ENCODE data around the gene IGF1R. TPM values are rescaled to one million over a fixed set of nuclear protein-coding genes. Genes with fewer than 3 reads are reported as not detected.

The IGF1R gene
- total and polyA plus RNA-seq, 4 experiments from 2014 or later, result 0.45 to 49.2 (median 25.1) TPM

GRCh38 chr15:98625614-98626013 is 22.7 kb upstream of the IGF1R start:
- Histone ChIP-seq H3K27ac (ENCODE audit: low read depth, low read length) (no peak overlapping the region), H3K4me1 (ENCODE audit: insufficient read depth, low read length) (no peaks in the 10 kb centered on the region), H3K36me3 (ENCODE audit: insufficient read depth, low read length) (no peaks in the 10 kb centered on the region), H3K9me3 (ENCODE audit: control insufficient read depth in 1 of 2, low read length in 2 of 2) (no peaks in the 10 kb centered on the region), H3K4me3 (ENCODE audit: low read length in 2 of 2) (no peak overlapping the region), H3K27me3 (ENCODE audit: insufficient read depth, low read length) (peaks cover 6% of the 10 kb centered on the region)
- Mint-ChIP-seq H3K27me3 (peaks cover 9 to 14% of the 10 kb centered on the region in 2 donors), H3K36me3 (no peaks in the 10 kb centered on the region), H3K9me3 (peaks cover 0 to 2% (median 0%) of the 10 kb centered on the region in 8 donors), H3K27ac (no peak overlapping the region), H3K4me1 (no peaks in the 10 kb centered on the region), H3K4me3 (no peak overlapping the region)
- intact Hi-C loops (cut with micrococcal nuclease), result no loop called here
- DNase-seq, result no peak
- CTCF ChIA-PET (ENCODE audit: partially characterized antibody), result no interaction called here
- POLR2A ChIA-PET (ENCODE audit: partially characterized antibody), result no interaction called here

GRCh38 chr15:98626153-98626552 is 22.2 kb upstream of the IGF1R start:
- Mint-ChIP-seq H3K9me3 (peaks cover 0 to 2% (median 0%) of the 10 kb centered on the region in 8 donors), H3K27me3 (peaks cover 6 to 13% of the 10 kb centered on the region in 2 donors)

GRCh38 chr15:98628216-98628615 is 20.1 kb upstream of the IGF1R start:
- no peak overlapping the region for H3K4me3 ChIP-seq (ENCODE audit: low read length in 2 of 2)
- Mint-ChIP-seq H3K9me3 (peaks cover 0 to 2% (median 0%) of the 10 kb centered on the region in 8 donors), H3K4me1 (no peaks in the 10 kb centered on the region), H3K27me3 (peaks cover 5 to 16% of the 10 kb centered on the region in 2 donors), H3K27ac (no peak overlapping the region), H3K4me3 (no peak overlapping the region), H3K36me3 (no peaks in the 10 kb centered on the region)
- no peaks in the 10 kb centered on the region for H3K4me1 ChIP-seq (ENCODE audit: insufficient read depth, low read length)
- DNase-seq, result no peak
- POLR2A ChIA-PET (ENCODE audit: partially characterized antibody), result no interaction called here
- H3K27ac ChIP-seq (ENCODE audit: low read depth, low read length), result no peak overlapping the region
- H3K36me3 ChIP-seq (ENCODE audit: insufficient read depth, low read length), result no peaks in the 10 kb centered on the region
- no peaks in the 10 kb centered on the region for H3K9me3 ChIP-seq (ENCODE audit: control insufficient read depth in 1 of 2, low read length in 2 of 2)
- CTCF ChIA-PET (ENCODE audit: partially characterized antibody), result no interaction called here
- H3K27me3 ChIP-seq (ENCODE audit: insufficient read depth, low read length), result no peaks in the 10 kb centered on the region
- intact Hi-C loops (cut with micrococcal nuclease), result no loop called here

More at GRCh38 chr15:98626153-98626552, 22.2 kb upstream of the IGF1R start:
- Mint-ChIP-seq H3K27ac (peak overlapping the region in 1 of 7 donors; percentile 36), H3K4me3 (no peak overlapping the region), H3K4me1 (no peaks in the 10 kb centered on the region), H3K36me3 (no peaks in the 10 kb centered on the region)
- POLR2A ChIA-PET (ENCODE audit: partially characterized antibody), result no interaction called here
- CTCF ChIA-PET (ENCODE audit: partially characterized antibody), result no interaction called here
- DNase-seq, result no peak
- H3K36me3 ChIP-seq (ENCODE audit: insufficient read depth, low read length), result no peaks in the 10 kb centered on the region
- H3K9me3 ChIP-seq (ENCODE audit: control insufficient read depth in 1 of 2, low read length in 2 of 2), result no peaks in the 10 kb centered on the region
- H3K27me3 ChIP-seq (ENCODE audit: insufficient read depth, low read length), result peaks cover 4% of the 10 kb centered on the region
- no peak overlapping the region for H3K27ac ChIP-seq (ENCODE audit: low read depth, low read length)
- no peaks in the 10 kb centered on the region for H3K4me1 ChIP-seq (ENCODE audit: insufficient read depth, low read length)
- H3K4me3 ChIP-seq (ENCODE audit: low read length in 2 of 2), result no peak overlapping the region
- intact Hi-C loops (cut with micrococcal nuclease), result no loop called here

- H3K4me1 Mint-ChIP-seq, result peaks cover 2 to 7% (median 5%) of the 10 kb centered on the region in 4 donors
- intact Hi-C loops (cut with micrococcal nuclease), result no loop called here
- H3K9me3 Mint-ChIP-seq, result no peaks in the 10 kb centered on the region
- ChIA-PET POLR2A (ENCODE audit: partially characterized antibody) (interaction anchor here (0.7 to 1.2 kb wide), 3 partner anchors 8 to 31 kb away, joined by 3 to 4 read pairs (median 3); no protein-coding TSS in a partner anchor), CTCF (ENCODE audit: partially characterized antibody) (interaction anchor here (0.9 to 1.4 kb wide), 2 partner anchors 10 to 144 kb away, joined by 3 read pairs; no protein-coding TSS in a partner anchor)
- peak overlapping the region in 1 of 8 donors; percentile 45 for H3K4me3 Mint-ChIP-seq
- Histone ChIP-seq H3K27ac (ENCODE audit: low read depth, low read length) (no peak overlapping the region), H3K9me3 (ENCODE audit: control insufficient read depth in 1 of 2, low read length in 2 of 2) (no peaks in the 10 kb centered on the region), H3K27me3 (ENCODE audit: insufficient read depth, low read length) (no peaks in the 10 kb centered on the region), H3K36me3 (ENCODE audit: insufficient read depth, low read length) (no peaks in the 10 kb centered on the region), H3K4me3 (ENCODE audit: low read length in 2 of 2) (no peak overlapping the region), H3K4me1 (ENCODE audit: insufficient read depth, low read length) (peaks cover 7% of the 10 kb centered on the region)
- DNase-seq, result no peak
- H3K27ac Mint-ChIP-seq, result no peak overlapping the region
- H3K36me3 Mint-ChIP-seq, result no peaks in the 10 kb centered on the region
- H3K27me3 Mint-ChIP-seq, result peaks cover 2 to 24% of the 10 kb centered on the region in 2 donors
Observed at GRCh38 chr15:98635848-98636247, 12.5 kb upstream of the IGF1R start.

- ChIA-PET POLR2A (ENCODE audit: partially characterized antibody) (no interaction called here), CTCF (ENCODE audit: partially characterized antibody) (interaction anchor here (1.3 kb wide), 1 partner anchor 15 kb away, joined by 5 read pairs; no protein-coding TSS in a partner anchor)
- no peak overlapping the region for H3K4me3 Mint-ChIP-seq
Observed at GRCh38 chr15:98643115-98643514, 5.2 kb upstream of the IGF1R start.

GRCh38 chr15:98646546-98647025 is 1.8 kb upstream of the IGF1R start:
- Histone ChIP-seq H3K27ac (ENCODE audit: low read depth, low read length) (no peak overlapping the region), H3K4me3 (ENCODE audit: low read length in 2 of 2) (peak overlapping the region; percentile 44 to 50), H3K27me3 (ENCODE audit: insufficient read depth, low read length) (peaks cover 10% of the 10 kb centered on the region), H3K4me1 (ENCODE audit: insufficient read depth, low read length) (peaks cover 21% of the 10 kb centered on the region), H3K9me3 (ENCODE audit: control insufficient read depth in 1 of 2, low read length in 2 of 2) (no peaks in the 10 kb centered on the region), H3K36me3 (ENCODE audit: insufficient read depth, low read length) (no peaks in the 10 kb centered on the region)
- H3K4me1 Mint-ChIP-seq, result peaks cover 8 to 19% (median 14%) of the 10 kb centered on the region in 4 donors
- ChIA-PET CTCF (ENCODE audit: partially characterized antibody) (interaction anchor here (0.6 to 3.2 kb wide), 9 partner anchors 9 to 234 kb away, joined by 3 to 26 read pairs (median 3); no protein-coding TSS in a partner anchor), POLR2A (ENCODE audit: partially characterized antibody) (interaction anchor here (1.7 kb wide), 1 partner anchor 11 kb away, joined by 4 read pairs; no protein-coding TSS in a partner anchor)
- peaks cover 0 to 9% (median under 1%) of the 10 kb centered on the region in 8 donors for H3K9me3 Mint-ChIP-seq
- peaks cover 0 to 9% of the 10 kb centered on the region in 2 donors for H3K36me3 Mint-ChIP-seq
- H3K27me3 Mint-ChIP-seq, result peaks cover 10 to 18% of the 10 kb centered on the region in 2 donors
- intact Hi-C loops (cut with micrococcal nuclease), result loop anchor here (5.0 kb wide), 3 partner anchors 44 to 1956 kb away; partner anchors contain the start of genes ASB7, LINS1 and LRRC28
- peak overlapping the region in 5 of 7 donors; percentile 29 to 88 (median 78) for H3K27ac Mint-ChIP-seq
- peak overlapping the region; percentile 79 to 89 (median 84) for H3K4me3 Mint-ChIP-seq
- DNase-seq, result no peak

More at GRCh38 chr15:98643115-98643514, 5.2 kb upstream of the IGF1R start:
- H3K9me3 ChIP-seq (ENCODE audit: control insufficient read depth in 1 of 2, low read length in 2 of 2), result no peaks in the 10 kb centered on the region
- no peaks in the 10 kb centered on the region for H3K36me3 ChIP-seq (ENCODE audit: insufficient read depth, low read length)
- Mint-ChIP-seq H3K9me3 (no peaks in the 10 kb centered on the region), H3K36me3 (peaks cover 0 to 1% of the 10 kb centered on the region in 2 donors), H3K4me1 (peaks cover 1 to 6% (median 4%) of the 10 kb centered on the region in 4 donors), H3K27ac (no peak overlapping the region), H3K27me3 (peaks cover 6 to 17% of the 10 kb centered on the region in 2 donors)
- no peak for DNase-seq
- intact Hi-C loops (cut with micrococcal nuclease), result no loop called here
- H3K4me3 ChIP-seq (ENCODE audit: low read length in 2 of 2), result no peak overlapping the region
- no peak overlapping the region for H3K27ac ChIP-seq (ENCODE audit: low read depth, low read length)
- H3K4me1 ChIP-seq (ENCODE audit: insufficient read depth, low read length), result no peaks in the 10 kb centered on the region
- H3K27me3 ChIP-seq (ENCODE audit: insufficient read depth, low read length), result no peaks in the 10 kb centered on the region

- peak; percentile 53 to 67 (median 63) for DNase-seq
- Histone ChIP-seq H3K9me3 (ENCODE audit: control insufficient read depth in 1 of 2, low read length in 2 of 2) (no peaks in the 10 kb centered on the region), H3K27me3 (ENCODE audit: insufficient read depth, low read length) (peaks cover 14% of the 10 kb centered on the region), H3K36me3 (ENCODE audit: insufficient read depth, low read length) (no peaks in the 10 kb centered on the region), H3K27ac (ENCODE audit: low read depth, low read length) (no peak overlapping the region), H3K4me3 (ENCODE audit: low read length in 2 of 2) (peak overlapping the region; percentile 44 to 50), H3K4me1 (ENCODE audit: insufficient read depth, low read length) (peaks cover 23% of the 10 kb centered on the region)
- ChIA-PET CTCF (ENCODE audit: partially characterized antibody) (interaction anchor here (0.6 to 3.2 kb wide), 9 partner anchors 10 to 233 kb away, joined by 3 to 26 read pairs (median 3); no protein-coding TSS in a partner anchor), POLR2A (ENCODE audit: partially characterized antibody) (interaction anchor here (1.7 kb wide), 1 partner anchor 11 kb away, joined by 4 read pairs; no protein-coding TSS in a partner anchor)
- Mint-ChIP-seq H3K27me3 (peaks cover 9 to 18% of the 10 kb centered on the region in 2 donors), H3K9me3 (peaks cover 0 to 9% (median under 1%) of the 10 kb centered on the region in 8 donors), H3K4me3 (peak overlapping the region; percentile 79 to 89 (median 84)), H3K27ac (peak overlapping the region in 6 of 7 donors; percentile 29 to 88 (median 68)), H3K36me3 (peaks cover 0 to 9% of the 10 kb centered on the region in 2 donors), H3K4me1 (peaks cover 11 to 25% (median 18%) of the 10 kb centered on the region in 4 donors)
- intact Hi-C loops (cut with micrococcal nuclease), result loop anchor here (5.0 kb wide), 3 partner anchors 45 to 1955 kb away; partner anchors contain the start of genes ASB7, LINS1 and LRRC28
Observed at GRCh38 chr15:98647026-98647773, 1.1 kb upstream of the IGF1R start.
